Endometrial microvascular endothelial cells (primary cell): ENCODE measurements around the gene IGF1R. TPM values are rescaled to one million over a fixed set of nuclear protein-coding genes. Genes with fewer than 3 reads are reported as not detected.

Source experiments
- in situ Hi-C: cut with HindIII; loops from 2 replicates; pipeline ENCODE4 v1.10.0; 2017; ENCODE audit warnings: low sequenced_read_pairs, low pct_unique_long_range_greater_than_20kb; ENCODE audit errors: inconsistent ontology term
- total RNA-seq: library from RNA; depleted of rRNA; stranded (reverse); fragments of >200 nt; gene quantifications from one replicate; pipeline ENCODE4 v1.2.3, GENCODE V29; 2015; ENCODE audit errors: inconsistent ontology term

IGF1R gene
- total RNA-seq, 1 donor from 2014 or later: 28.8 TPM

DNA sequence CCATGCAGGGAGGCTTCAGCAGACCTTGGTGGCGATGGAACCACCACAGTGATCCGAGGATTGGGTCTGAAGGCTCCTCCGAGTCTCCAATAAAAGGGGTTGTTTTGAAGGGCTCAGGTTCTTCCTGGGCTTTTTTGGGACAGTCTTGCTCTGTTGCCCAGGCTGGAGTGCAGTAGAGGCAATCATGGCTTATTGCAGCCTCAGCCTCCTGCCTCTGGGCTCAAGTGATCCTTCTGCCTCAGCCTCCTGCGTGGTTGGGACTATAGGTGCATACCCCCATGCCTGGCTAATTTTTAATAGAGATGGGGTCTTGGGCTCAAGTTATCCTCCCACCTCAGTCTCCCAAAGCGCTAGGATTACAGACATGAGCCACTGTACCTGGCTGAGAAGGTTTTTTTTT, 84.8 kb downstream of the IGF1R start:
- in situ Hi-C loops: no loop called here

GRCh38 chr15:98734466-98735199, 86.3 kb downstream of the IGF1R start:
- in situ Hi-C loops: no loop called here

DNA sequence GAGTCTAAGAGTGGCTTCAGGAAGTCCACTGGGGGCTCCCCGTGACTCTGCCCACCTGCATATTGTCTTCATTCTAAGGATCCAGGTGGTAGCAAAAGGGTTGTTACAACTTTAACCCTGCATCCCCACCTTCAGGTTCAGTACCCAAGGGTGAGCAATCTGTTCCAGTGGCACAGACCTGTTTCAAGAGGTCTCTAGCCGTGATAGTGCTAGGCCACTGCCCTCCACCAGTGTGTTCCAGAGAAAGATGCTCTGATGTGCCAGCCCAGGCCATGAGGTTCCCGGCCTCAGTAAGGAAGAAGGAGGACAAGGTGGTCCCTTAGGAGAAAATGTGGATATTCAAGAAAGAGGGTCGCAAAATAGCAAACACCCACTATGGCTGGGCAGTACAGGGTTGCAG, 87.0 kb downstream of the IGF1R start:
- in situ Hi-C loops: no loop called here

GRCh38 chr15:98735895-98736617, 87.7 kb downstream of the IGF1R start:
- in situ Hi-C loops: no loop called here

DNA sequence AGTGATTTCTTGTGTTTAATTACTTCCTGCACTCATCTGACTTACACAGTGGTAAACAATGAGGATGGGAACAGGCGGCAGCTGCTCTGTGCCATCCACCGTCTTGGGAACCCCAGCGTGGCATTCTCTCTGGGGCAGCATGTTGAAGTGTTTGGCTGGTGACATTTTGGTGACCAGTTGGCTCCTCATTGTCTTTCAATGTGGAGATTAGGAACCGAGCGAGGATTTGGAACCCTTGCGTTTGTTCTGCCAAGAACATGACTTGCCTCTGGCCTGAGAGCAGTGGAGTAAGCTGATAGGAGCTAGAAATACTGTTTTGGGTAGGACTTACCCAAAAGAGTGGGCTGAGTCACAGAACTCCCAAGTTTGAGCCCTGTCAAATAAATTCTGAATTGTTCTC, 88.8 kb downstream of the IGF1R start:
- in situ Hi-C loops: no loop called here

- in situ Hi-C loops: no loop called here
Observed at GRCh38 chr15:98737721-98738120, 89.4 kb downstream of the IGF1R start.

DNA sequence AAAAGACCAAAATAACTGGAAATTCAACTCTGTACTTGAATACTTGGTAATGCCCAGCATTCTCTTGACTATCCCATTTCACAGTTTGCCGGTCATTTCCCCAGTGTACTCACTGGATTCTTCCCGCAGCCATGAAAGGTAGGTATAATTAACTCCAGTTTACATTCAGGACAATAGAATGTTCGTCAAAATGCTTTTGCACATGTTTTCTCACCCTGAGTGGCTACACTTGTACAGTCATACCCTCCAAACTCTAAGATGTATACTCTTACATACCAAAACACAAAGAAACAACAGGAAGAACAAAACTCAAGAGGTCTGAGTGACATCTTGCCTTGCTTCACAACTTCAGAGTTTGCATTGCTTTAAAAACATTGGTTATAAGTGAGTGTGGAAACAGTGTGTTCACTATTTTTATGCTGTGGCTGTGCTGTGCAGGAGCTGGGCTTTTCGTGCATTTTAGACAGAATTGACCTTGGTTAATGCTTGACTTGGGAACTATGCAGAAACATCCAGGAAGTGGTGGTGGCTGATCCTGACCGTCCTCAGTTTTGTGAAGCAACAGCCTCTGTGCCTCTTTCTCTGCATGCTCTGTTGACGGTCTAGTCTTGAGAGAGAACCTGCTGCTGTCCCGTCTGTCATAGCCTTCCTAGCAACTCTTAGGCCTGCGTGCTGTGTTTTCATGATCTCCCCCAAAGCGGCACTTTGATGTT, 90.5 kb downstream of the IGF1R start:
- in situ Hi-C loops: no loop called here

DNA sequence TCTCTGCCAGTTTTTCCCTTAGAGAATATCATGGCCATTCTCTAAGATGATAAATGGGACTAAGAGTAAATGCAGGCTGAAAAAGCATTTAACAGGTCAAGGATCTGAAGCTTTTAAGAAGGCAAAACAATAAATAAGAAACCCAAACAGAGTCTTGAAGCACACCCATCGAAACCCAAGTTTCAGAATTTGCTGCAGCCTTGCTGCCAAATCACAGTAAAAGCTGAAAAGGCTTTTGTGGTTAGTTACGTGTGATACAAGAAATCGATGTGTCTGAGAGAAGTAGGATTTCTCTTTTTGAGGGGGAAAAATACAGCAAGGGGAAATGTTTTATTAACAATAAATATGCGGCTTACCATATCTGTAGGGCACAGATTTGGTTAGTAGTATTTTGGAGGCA, 92.0 kb downstream of the IGF1R start:
- in situ Hi-C loops: no loop called here

DNA sequence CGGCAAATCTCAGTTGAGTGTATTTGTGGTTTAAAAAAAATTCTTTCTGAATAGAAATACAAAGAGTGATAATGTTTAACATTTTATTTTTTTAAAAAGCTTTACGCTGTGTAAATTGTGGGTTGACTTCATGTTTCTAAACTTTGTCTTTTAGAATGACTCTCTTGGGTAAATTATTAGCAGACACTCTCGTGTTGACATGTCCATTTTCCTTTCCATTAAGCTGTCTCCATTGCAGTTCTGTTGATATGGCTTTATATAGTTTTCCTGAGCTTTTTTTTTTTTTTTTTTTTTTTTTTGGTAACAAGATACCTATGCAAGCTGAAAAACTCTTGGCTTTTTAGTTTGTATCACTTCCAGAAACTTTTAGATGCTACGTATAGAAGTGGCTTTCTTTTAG, 92.6 kb downstream of the IGF1R start:
- in situ Hi-C loops: no loop called here

- in situ Hi-C loops: no loop called here
Observed at GRCh38 chr15:98743177-98743576, 94.8 kb downstream of the IGF1R start.

DNA sequence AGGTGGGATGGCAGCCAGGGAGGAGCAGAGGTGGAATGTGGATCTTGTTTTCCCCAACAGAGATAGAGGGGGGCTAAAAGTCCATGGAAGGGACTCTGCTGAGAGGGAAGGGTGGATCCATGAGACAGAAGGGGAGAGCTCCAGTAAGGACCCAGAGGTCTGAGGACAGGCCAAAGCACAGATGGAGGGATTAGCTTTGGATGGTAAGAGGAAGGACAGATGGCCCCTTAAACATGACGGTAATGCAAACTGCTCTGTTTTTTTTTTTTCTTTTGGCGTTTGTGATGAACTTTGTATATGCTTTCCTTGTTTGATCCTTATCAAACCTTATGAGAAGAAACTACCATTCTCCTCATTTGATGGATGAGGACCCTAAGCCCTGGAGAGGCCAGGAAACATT, 96.2 kb downstream of the IGF1R start:
- in situ Hi-C loops: no loop called here

DNA sequence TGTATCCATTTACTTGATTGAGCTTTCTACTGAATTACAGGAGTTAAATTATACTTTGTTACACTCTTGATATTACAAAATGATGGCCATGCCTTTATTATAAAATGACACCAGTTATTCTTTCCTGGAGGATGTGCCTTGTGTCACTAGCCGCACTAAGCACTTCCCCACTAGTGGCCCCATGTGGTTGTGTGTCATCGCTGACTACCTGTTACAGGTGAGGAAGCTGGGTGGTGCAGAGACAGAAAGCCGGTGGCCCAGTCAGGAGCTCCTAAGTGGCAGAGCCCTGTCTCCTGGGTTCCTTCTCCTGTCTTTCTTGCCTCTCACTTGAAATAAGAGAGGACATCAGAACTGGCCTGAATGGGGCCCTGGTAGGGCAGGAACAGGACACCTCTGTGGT, 96.8 kb downstream of the IGF1R start:
- in situ Hi-C loops: no loop called here

- in situ Hi-C loops: no loop called here
Observed at GRCh38 chr15:98745650-98746374, 97.5 kb downstream of the IGF1R start.

- in situ Hi-C loops: no loop called here
Observed at GRCh38 chr15:98746375-98747155, 98.2 kb downstream of the IGF1R start.

- in situ Hi-C loops: no loop called here
Observed at GRCh38 chr15:98751767-98752166, 103.4 kb downstream of the IGF1R start.

DNA sequence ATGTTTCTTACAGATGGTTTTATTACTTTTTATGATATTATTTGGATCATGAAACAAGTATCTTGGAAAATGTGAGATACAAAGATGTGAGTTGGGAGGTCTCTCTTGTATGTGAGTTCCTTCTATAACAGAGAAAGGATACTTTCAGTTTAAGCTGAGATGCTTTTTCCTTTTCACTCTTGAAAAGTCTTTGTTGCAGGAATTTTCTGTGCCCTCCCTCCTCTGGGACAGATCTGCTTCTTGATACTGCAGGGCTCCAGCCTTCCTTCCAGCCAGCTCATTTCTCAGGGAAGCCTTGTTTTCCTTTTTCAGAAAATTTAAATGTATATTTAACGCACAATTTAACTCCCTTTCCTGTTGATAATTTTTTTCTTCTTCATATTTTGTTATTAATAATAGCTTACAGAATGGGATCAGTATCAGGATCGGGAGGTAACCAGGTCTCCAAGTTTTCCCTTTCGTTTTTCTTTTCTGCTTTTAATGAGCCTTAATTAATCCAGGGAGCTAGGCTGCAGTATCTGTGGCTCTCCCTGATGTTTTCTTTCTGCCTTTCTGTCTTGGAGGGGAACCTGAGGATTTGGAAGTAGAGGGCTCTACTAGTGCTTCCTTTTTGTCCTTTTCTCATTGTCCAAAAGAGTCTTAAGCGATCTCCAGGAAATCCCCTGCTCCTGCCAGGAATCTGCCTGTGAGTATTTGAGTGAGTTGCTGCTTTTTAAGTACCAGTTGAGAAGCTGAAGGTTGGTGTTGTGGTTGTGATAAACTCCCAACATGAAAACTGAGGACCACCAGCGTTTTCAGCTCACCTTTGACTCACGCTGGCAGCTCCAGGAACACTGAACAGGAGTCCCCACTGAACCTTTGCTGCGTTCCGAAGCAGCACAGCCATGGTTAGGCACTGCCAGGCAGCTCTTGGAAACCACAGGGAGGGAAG, 105.7 kb downstream of the IGF1R start:
- in situ Hi-C loops: no loop called here

GRCh38 chr15:98754657-98755022, 106.3 kb downstream of the IGF1R start:
- in situ Hi-C loops: no loop called here

DNA sequence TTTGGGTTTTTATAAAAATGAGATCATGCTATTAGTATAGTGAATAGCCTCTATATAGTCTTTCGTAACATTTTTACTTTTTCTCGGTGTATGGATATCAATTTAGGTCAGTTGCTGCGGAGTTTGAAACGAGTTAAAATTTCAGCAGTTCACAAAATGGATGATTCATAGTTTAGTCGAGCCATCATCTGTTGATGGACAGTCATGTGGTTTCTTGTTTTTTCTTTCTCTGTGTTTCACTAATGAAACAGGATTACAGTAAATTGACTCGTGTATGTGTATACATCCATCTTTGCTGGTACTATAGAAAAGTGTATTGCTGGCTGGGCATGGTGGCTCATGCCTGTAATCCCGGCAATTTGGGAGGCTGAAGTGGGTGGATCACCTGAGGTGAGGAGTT, 106.8 kb downstream of the IGF1R start:
- in situ Hi-C loops: no loop called here
